GM12878 (cell line): ENCODE data around the gene PATL2. TPM values are rescaled to one million over a fixed set of nuclear protein-coding genes. Genes with fewer than 3 reads are reported as not detected.

ENCODE experiments used
- BHLHE40 ChIP-seq, 2 experiments: fragments of 450-650 bp in 1 of 2; IDR thresholded peaks; 2 replicates each; pipeline ENCODE4 v1.6.1; 2011 to 2017; ENCODE audit warnings: low read depth in 2 of 2, borderline replicate concordance in 1 of 2, improper control_type of control experiment in 1 of 2, low read length in 1 of 2, mild to moderate bottlenecking in 1 of 2
- CREM ChIP-seq: IDR thresholded peaks from 2 replicates; pipeline ENCODE4 v1.6.1; 2014; ENCODE audit warnings: antibody characterized with exemption, low read depth
- GATAD2B ChIP-seq: fragments of 450-650 bp; conservative IDR thresholded peaks from 2 replicates; pipeline ENCODE4 v1.6.1; 2017; ENCODE audit warnings: low read depth, mild to moderate bottlenecking, moderate library complexity
- HDAC6 ChIP-seq: fragments of 200-600 bp; sonication (generic); IDR thresholded peaks from one replicate; pipeline ENCODE4 v1.8.0; 2017; ENCODE audit warnings: antibody characterized with exemption; ENCODE audit not compliant: unreplicated experiment
- HDGF ChIP-seq: fragments of 450-650 bp; IDR thresholded peaks from 2 replicates; pipeline ENCODE4 v1.6.1; 2016; ENCODE audit warnings: antibody characterized with exemption
- IRF4 ChIP-seq: IDR thresholded peaks from 2 replicates; pipeline ENCODE4 v1.6.1; 2011; ENCODE audit warnings: low read depth, low read length
- LARP7 ChIP-seq: fragments of 450-650 bp; IDR thresholded peaks from 2 replicates; pipeline ENCODE4 v1.6.1; 2017; ENCODE audit warnings: mild to moderate bottlenecking
- NKRF ChIP-seq: fragments of 450-650 bp; conservative IDR thresholded peaks from 2 replicates; pipeline ENCODE4 v1.6.1; 2017; ENCODE audit warnings: mild to moderate bottlenecking, moderate library complexity
- NR2C1 ChIP-seq: fragments of 450-650 bp; IDR thresholded peaks from 2 replicates; pipeline ENCODE4 v1.6.1; 2017; ENCODE audit warnings: antibody characterized with exemption, mild to moderate bottlenecking, moderate library complexity
- RELB ChIP-seq: fragments of 450-650 bp; IDR thresholded peaks from 2 replicates; pipeline ENCODE4 v1.6.1; 2017; ENCODE audit warnings: low read depth, mild to moderate bottlenecking, moderate library complexity
- SIN3A ChIP-seq: IDR thresholded peaks from 2 replicates; pipeline ENCODE4 v1.6.1; 2012; ENCODE audit warnings: low read depth, low read length, improper control_type of control experiment
- SIX5 ChIP-seq: IDR thresholded peaks from 2 replicates; pipeline ENCODE4 v1.6.1; 2011; ENCODE audit warnings: mild to moderate bottlenecking, low read depth, low read length, moderate library complexity; ENCODE audit not compliant: severe bottlenecking
- SMAD1 ChIP-seq: fragments of 450-650 bp; IDR thresholded peaks from 2 replicates; pipeline ENCODE4 v1.6.1; 2018; ENCODE audit warnings: mild to moderate bottlenecking, low read depth; ENCODE audit not compliant: partially characterized antibody
- SPI1 ChIP-seq: IDR thresholded peaks from 2 replicates; pipeline ENCODE4 v1.6.1; 2011; ENCODE audit warnings: low read depth, mild to moderate bottlenecking, low read length, moderate library complexity, borderline replicate concordance; ENCODE audit not compliant: insufficient read depth
- SRF ChIP-seq, 2 experiments: IDR thresholded peaks; 2 replicates each; pipeline ENCODE4 v1.6.1; 2011; ENCODE audit warnings: low read depth in 2 of 2, low read length in 2 of 2, mild to moderate bottlenecking in 1 of 2, moderate library complexity in 1 of 2
- STAT3 ChIP-seq: IDR thresholded peaks from 2 replicates; pipeline ENCODE4 v1.6.1; 2011; ENCODE audit warnings: low read depth, low read length, improper control_type of control experiment
- TARDBP ChIP-seq: IDR thresholded peaks from 2 replicates; pipeline ENCODE4 v1.6.1; 2016; ENCODE audit warnings: borderline replicate concordance
- TBL1XR1 ChIP-seq: IDR thresholded peaks from 2 replicates; pipeline ENCODE4 v1.6.1; 2012; ENCODE audit warnings: low read depth, low read length, improper control_type of control experiment
- TCF12 ChIP-seq: IDR thresholded peaks from 2 replicates; pipeline ENCODE4 v1.6.1; 2011; ENCODE audit warnings: low read depth, mild to moderate bottlenecking, low read length
- YBX1 ChIP-seq: fragments of 450-650 bp; IDR thresholded peaks from 2 replicates; pipeline ENCODE4 v1.6.1; 2016; ENCODE audit warnings: antibody characterized with exemption
- ZBTB40 ChIP-seq: fragments of 450-650 bp; IDR thresholded peaks from 2 replicates; pipeline ENCODE4 v1.6.1; 2016; ENCODE audit warnings: mild to moderate bottlenecking, moderate library complexity, borderline replicate concordance
- ZNF217 ChIP-seq: fragments of 450-650 bp; IDR thresholded peaks from 2 replicates; pipeline ENCODE4 v1.6.1; 2017; ENCODE audit warnings: antibody characterized with exemption, mild to moderate bottlenecking
- ZNF384 ChIP-seq: IDR thresholded peaks from 2 replicates; pipeline ENCODE4 v1.6.1; 2012; ENCODE audit warnings: low read depth, mild to moderate bottlenecking, low read length, improper control_type of control experiment, borderline replicate concordance
- ZSCAN29 ChIP-seq: fragments of 450-650 bp; IDR thresholded peaks from 2 replicates; pipeline ENCODE4 v1.6.1; 2017; ENCODE audit warnings: mild to moderate bottlenecking, moderate library complexity
- polyA plus RNA-seq, 11 experiments: library from polyadenylated mRNA; depleted of rRNA in 4 of 11; unstranded in 6 of 11; stranded (reverse) in 5 of 11; fragments of >200 nt; fragmentation: Nextera tagmentation in 4 of 11; fragmentation: Illumina TruSeq in 1 of 11; extraction: Ambion mirVana in 4 of 11; extraction: Trizol in 1 of 11; gene quantifications; 1 replicate in 1 of 11; 2 replicates in 10 of 11; pipeline versions ENCODE4 v1.2.1 to v1.2.3, GENCODE V29; 2011 to 2016; ENCODE audit warnings: inconsistent platforms in 2 of 11, missing spikeins in 2 of 11, low read depth in 1 of 11
- total RNA-seq, 4 experiments: library from RNA; depleted of rRNA in 3 of 4; stranded (reverse); fragments of >200 nt in 3 of 4; fragmentation: Illumina TruSeq in 1 of 4; extraction: Trizol in 1 of 4; gene quantifications; 2 replicates each; pipeline versions ENCODE4 v1.2.1 to v1.2.3, GENCODE V29; 2013 to 2021

The PATL2 gene
- total and polyA plus RNA-seq, 10 of the 15 experiments (the other 5 are each of a cell fraction or from before 2014, with no cell fraction given), result 4.2 to 16.2 (median 12.1) TPM

GRCh38 chr15:44728576-44729407 is 17.7 kb upstream of the PATL2 start (continued):
- TF ChIP-seq ZBTB40 (no peak; the same call in 1 of the 2 replicates), NKRF (peak; percentile 71), NR2C1 (peak; percentile 36; the same call in 1 of the 2 replicates), GATAD2B (peak; percentile 63), LARP7 (peak; percentile 63; the same call in 1 of the 2 replicates), ZSCAN29 (no peak), TCF12 (peak; percentile 93), TBL1XR1 (peak; percentile 52), TARDBP (0 out of 2 replicates have a peak, but pooled peaks have one; percentile 44), ZNF384 (no peak), IRF4 (peak; percentile 63), BHLHE40 (IDR thresholded peaks at IDR 0.05; ENCODE audit: borderline replicate concordance in 1 of 2, low read depth in 2 of 2, low read length in 1 of 2) (peak; percentile 57 to 62; a peak in 3 of 4 replicates), CREM (peak; percentile 94), YBX1 (no peak), SRF (IDR thresholded peaks at IDR 0.05; ENCODE audit: low read depth in 2 of 2, low read length in 2 of 2) (no peak), ZNF217 (no peak), SIX5 (no peak), STAT3 (peak; percentile 100), RELB (peak; percentile 96; the same call in 1 of the 2 replicates), SMAD1 (peak; percentile 84), HDAC6 (peak; percentile 78), SIN3A (no peak), SPI1 (peak; percentile 89), HDGF (peak; percentile 98)
